Panc1 (cell line): ENCODE measurements around the gene APOBR.

ENCODE experiments used
- CTCF ChIP-seq: fragments of 450-650 bp; IDR thresholded peaks from 2 replicates; pipeline ENCODE4 v1.5.1; 2017; ENCODE audit warnings: mild to moderate bottlenecking
- POLR2AphosphoS5 ChIP-seq: IDR thresholded peaks from 2 replicates; pipeline ENCODE4 v1.6.1; 2012; ENCODE audit warnings: mild to moderate bottlenecking, low read depth, low read length, moderate library complexity

- no peak for TF ChIP-seq POLR2AphosphoS5
- TF ChIP-seq CTCF: no peak
Observed at GRCh38 chr16:28513484-28514181, 19.2 kb downstream of the APOBR start.
